Measurements from ENCODE around the gene MRPL19.
"Not testable (repeated sequence)": the region's sequence is repeated elsewhere in the genome, so short reads cannot be mapped to it uniquely, and the experiment has no call there.

The MRPL19 gene

GRCh38 chr2:75657798-75658197 lies 11.2 kb downstream of the MRPL19 start:
- Histone ChIP-seq H3K27ac (replicated peaks; ENCODE audit: low read length) (no peak overlapping the region), H3K9me3 (replicated peaks in 1 of 2; ENCODE audit: control insufficient read depth in 2 of 2, insufficient read depth in 1 of 2, low read depth in 1 of 2, low read length in 2 of 2) (peaks cover 0 to 23% of the 10 kb centered on the region in 2 donors), H4K8ac (ENCODE audit: low read depth, low read length) (no peak overlapping the region), H2AFZ (ENCODE audit: low read length) (no peak overlapping the region), H2AK5ac (ENCODE audit: low read depth, low read length) (no peak overlapping the region), H3K4me3 (ENCODE audit: low read length in 2 of 2) (no peak overlapping the region), H3K79me1 (ENCODE audit: low read depth, low read length) (no peaks in the 10 kb centered on the region), H2BK120ac (ENCODE audit: low read depth, low read length) (no peak overlapping the region), H3K4ac (ENCODE audit: low read length) (no peak overlapping the region), H3K27me3 (ENCODE audit: control insufficient read depth in 3 of 3, insufficient read depth in 3 of 3, low read depth in 1 of 3, low read length in 3 of 3) (no peaks in the 10 kb centered on the region), H3K14ac (ENCODE audit: low read length) (no peak overlapping the region), H4K91ac (ENCODE audit: low read depth, low read length, poor library complexity) (no peak overlapping the region), H2BK12ac (ENCODE audit: low read length) (no peak overlapping the region), H3K4me2 (ENCODE audit: insufficient read depth, low read length, poor library complexity, severe bottlenecking) (no peak overlapping the region), H2BK15ac (ENCODE audit: low read length) (no peak overlapping the region), H3K18ac (ENCODE audit: low read length) (no peak overlapping the region), H3K36me3 (replicated peaks in 1 of 2; ENCODE audit: control insufficient read depth in 2 of 2, insufficient read depth in 2 of 2, low read length in 2 of 2) (peaks cover 17 to 100% of the 10 kb centered on the region in 2 donors), H3K4me1 (ENCODE audit: control insufficient read depth in 2 of 2, insufficient read depth in 1 of 2, low read depth in 1 of 2, low read length in 2 of 2) (no peaks in the 10 kb centered on the region), H3K9ac (ENCODE audit: low read depth, low read length, poor library complexity) (no peak overlapping the region), H3K23ac (ENCODE audit: low read depth, low read length, poor library complexity) (no peak overlapping the region), H2BK5ac (ENCODE audit: low read length) (no peak overlapping the region)
- no peak for DNase-seq (ENCODE audit: low spot score)

- H2BK5ac ChIP-seq (ENCODE audit: low read length), result no peak overlapping the region
- no peak overlapping the region for H2BK12ac ChIP-seq (ENCODE audit: low read length)
- no peak for DNase-seq (ENCODE audit: low spot score)
- no CpG with 5 or more reads among the region's 6 CpGs for WGBS, 2 donors (ENCODE audit: extremely low coverage in 2 of 2, insufficient read length in 2 of 2, insufficient replicate concordance in 1 of 2)
- H4K8ac ChIP-seq (ENCODE audit: low read depth, low read length), result no peak overlapping the region
- no peaks in the 10 kb centered on the region for H3K4me1 ChIP-seq (ENCODE audit: control insufficient read depth in 2 of 2, insufficient read depth in 1 of 2, low read depth in 1 of 2, low read length in 2 of 2)
- H3K27ac ChIP-seq (replicated peaks; ENCODE audit: low read length), result no peak overlapping the region
- no peak overlapping the region for H3K4me2 ChIP-seq (ENCODE audit: insufficient read depth, low read length, poor library complexity, severe bottlenecking)
- H3K9me3 ChIP-seq (replicated peaks in 1 of 2; ENCODE audit: control insufficient read depth in 2 of 2, insufficient read depth in 1 of 2, low read depth in 1 of 2, low read length in 2 of 2), result no peaks in the 10 kb centered on the region
- no peak overlapping the region for H4K91ac ChIP-seq (ENCODE audit: low read depth, low read length, poor library complexity)
- H3K4me3 ChIP-seq (ENCODE audit: low read length in 2 of 2), result no peak overlapping the region
- peaks cover 3 to 92% of the 10 kb centered on the region in 2 donors for H3K36me3 ChIP-seq (replicated peaks in 1 of 2; ENCODE audit: control insufficient read depth in 2 of 2, insufficient read depth in 2 of 2, low read length in 2 of 2)
- no peaks in the 10 kb centered on the region for H3K79me1 ChIP-seq (ENCODE audit: low read depth, low read length)
- H2BK15ac ChIP-seq (ENCODE audit: low read length), result no peak overlapping the region
- H3K27me3 ChIP-seq (ENCODE audit: control insufficient read depth in 3 of 3, insufficient read depth in 3 of 3, low read depth in 1 of 3, low read length in 3 of 3), result no peaks in the 10 kb centered on the region
- no peak overlapping the region for H3K9ac ChIP-seq (ENCODE audit: low read depth, low read length, poor library complexity)
- no peak overlapping the region for H3K4ac ChIP-seq (ENCODE audit: low read length)
- no peak overlapping the region for H3K14ac ChIP-seq (ENCODE audit: low read length)
- no peak overlapping the region for H2BK120ac ChIP-seq (ENCODE audit: low read depth, low read length)
- no peak overlapping the region for H2AK5ac ChIP-seq (ENCODE audit: low read depth, low read length)
- no peak overlapping the region for H3K18ac ChIP-seq (ENCODE audit: low read length)
- no peak overlapping the region for H3K23ac ChIP-seq (ENCODE audit: low read depth, low read length, poor library complexity)
- H2AFZ ChIP-seq (ENCODE audit: low read length), result no peak overlapping the region
Measured at GRCh38 chr2:75666911-75667310, 20.3 kb downstream of the MRPL19 start.

DNA sequence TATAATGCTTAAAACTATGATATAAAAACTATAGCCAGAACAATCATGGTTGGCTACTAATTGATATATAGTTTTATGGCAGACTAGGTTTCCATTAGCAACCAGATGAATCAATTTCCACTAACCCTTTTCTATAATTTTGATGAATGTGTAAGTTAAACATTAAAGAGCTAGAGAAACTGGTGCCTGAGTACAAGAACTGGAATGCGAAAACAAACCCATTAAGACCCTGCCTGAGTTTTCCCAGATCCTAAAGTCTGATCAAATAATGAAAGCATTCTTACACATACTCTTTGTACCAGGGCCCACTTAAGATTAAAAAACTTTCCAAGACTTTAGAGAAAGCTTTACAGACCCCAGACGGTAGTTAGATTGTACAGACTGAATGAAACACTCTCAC lies 21.3 kb downstream of the MRPL19 start:
- Histone ChIP-seq H3K4ac (ENCODE audit: low read length) (no peak overlapping the region), H2BK120ac (ENCODE audit: low read depth, low read length) (no peak overlapping the region), H3K4me1 (ENCODE audit: control insufficient read depth in 2 of 2, insufficient read depth in 1 of 2, low read depth in 1 of 2, low read length in 2 of 2) (no peaks in the 10 kb centered on the region), H4K8ac (ENCODE audit: low read depth, low read length) (no peak overlapping the region), H3K9me3 (replicated peaks in 1 of 2; ENCODE audit: control insufficient read depth in 2 of 2, insufficient read depth in 1 of 2, low read depth in 1 of 2, low read length in 2 of 2) (no peaks in the 10 kb centered on the region), H2BK5ac (ENCODE audit: low read length) (no peak overlapping the region), H2AFZ (ENCODE audit: low read length) (no peak overlapping the region), H3K23ac (ENCODE audit: low read depth, low read length, poor library complexity) (no peak overlapping the region), H2BK12ac (ENCODE audit: low read length) (no peak overlapping the region), H3K79me1 (ENCODE audit: low read depth, low read length) (no peaks in the 10 kb centered on the region), H3K36me3 (replicated peaks in 1 of 2; ENCODE audit: control insufficient read depth in 2 of 2, insufficient read depth in 2 of 2, low read length in 2 of 2) (peaks cover 5 to 89% of the 10 kb centered on the region in 2 donors), H3K27ac (replicated peaks; ENCODE audit: low read length) (no peak overlapping the region), H3K18ac (ENCODE audit: low read length) (no peak overlapping the region), H4K91ac (ENCODE audit: low read depth, low read length, poor library complexity) (no peak overlapping the region), H3K4me3 (ENCODE audit: low read length in 2 of 2) (no peak overlapping the region), H3K14ac (ENCODE audit: low read length) (no peak overlapping the region), H2BK15ac (ENCODE audit: low read length) (no peak overlapping the region), H2AK5ac (ENCODE audit: low read depth, low read length) (no peak overlapping the region), H3K9ac (ENCODE audit: low read depth, low read length, poor library complexity) (no peak overlapping the region), H3K4me2 (ENCODE audit: insufficient read depth, low read length, poor library complexity, severe bottlenecking) (no peak overlapping the region), H3K27me3 (ENCODE audit: control insufficient read depth in 3 of 3, insufficient read depth in 3 of 3, low read depth in 1 of 3, low read length in 3 of 3) (no peaks in the 10 kb centered on the region)
- DNase-seq (ENCODE audit: low spot score), result no peak
- WGBS, 2 donors (ENCODE audit: extremely low coverage in 2 of 2, insufficient read length in 2 of 2, insufficient replicate concordance in 1 of 2), result no CpG with 5 or more reads among the region's 2 CpGs

DNA sequence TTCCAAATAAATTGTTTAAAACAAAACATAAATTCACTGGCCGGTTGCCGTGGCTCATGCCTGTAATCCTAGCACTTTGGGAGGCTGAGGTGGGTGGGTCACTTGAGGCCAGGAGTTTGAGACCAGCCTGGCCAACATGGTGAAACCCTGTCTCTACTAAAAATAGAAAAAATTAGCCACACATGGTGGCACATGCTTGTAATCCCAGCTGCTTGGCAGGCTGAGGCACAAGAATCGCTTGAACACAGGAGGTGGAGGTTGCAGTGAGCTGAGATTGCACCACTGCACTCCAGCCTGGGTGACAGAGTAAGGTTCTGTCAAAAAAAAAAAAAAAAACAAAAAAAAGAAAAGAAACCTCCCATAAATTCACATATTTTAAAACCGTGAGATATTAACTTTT lies 28.8 kb downstream of the MRPL19 start:
- H3K4ac ChIP-seq (ENCODE audit: low read length); H4K8ac ChIP-seq (ENCODE audit: low read depth, low read length); H2AK5ac ChIP-seq (ENCODE audit: low read depth, low read length); H3K4me2 ChIP-seq (ENCODE audit: insufficient read depth, low read length, poor library complexity, severe bottlenecking); H2BK5ac ChIP-seq (ENCODE audit: low read length); H3K18ac ChIP-seq (ENCODE audit: low read length); H3K23ac ChIP-seq (ENCODE audit: low read depth, low read length, poor library complexity); H3K27me3 ChIP-seq (ENCODE audit: control insufficient read depth in 3 of 3, insufficient read depth in 3 of 3, low read depth in 1 of 3, low read length in 3 of 3); H2BK15ac ChIP-seq (ENCODE audit: low read length); H3K27ac ChIP-seq (replicated peaks; ENCODE audit: low read length); H3K79me1 ChIP-seq (ENCODE audit: low read depth, low read length); H2BK12ac ChIP-seq (ENCODE audit: low read length); H3K14ac ChIP-seq (ENCODE audit: low read length); H3K9me3 ChIP-seq (replicated peaks in 1 of 2; ENCODE audit: control insufficient read depth in 2 of 2, insufficient read depth in 1 of 2, low read depth in 1 of 2, low read length in 2 of 2); H2AFZ ChIP-seq (ENCODE audit: low read length); H3K9ac ChIP-seq (ENCODE audit: low read depth, low read length, poor library complexity); H2BK120ac ChIP-seq (ENCODE audit: low read depth, low read length); H3K4me3 ChIP-seq (ENCODE audit: low read length in 2 of 2); DNase-seq (ENCODE audit: low spot score); H3K4me1 ChIP-seq (ENCODE audit: control insufficient read depth in 2 of 2, insufficient read depth in 1 of 2, low read depth in 1 of 2, low read length in 2 of 2); H4K91ac ChIP-seq (ENCODE audit: low read depth, low read length, poor library complexity): not testable (repeated sequence)
- WGBS, 2 donors (ENCODE audit: extremely low coverage in 2 of 2, insufficient read length in 2 of 2, insufficient replicate concordance in 1 of 2), result no CpG with 5 or more reads among the region's 4 CpGs
- H3K36me3 ChIP-seq (replicated peaks in 1 of 2; ENCODE audit: control insufficient read depth in 2 of 2, insufficient read depth in 2 of 2, low read length in 2 of 2), result peaks cover 2 to 24% of the 10 kb centered on the region in 2 donors

Measured in neuronal stem cell (in vitro differentiated cells).